Brain microvascular endothelial cell (primary cell): ENCODE data around the gene WWOX.

Source experiments
- DNase-seq: peaks from one replicate; pipeline ENCODE4 v3.0.0-alpha.2; 2020
- H3K27ac ChIP-seq: fragments of 250-450 bp; sonication (Bioruptor Pico); 2 replicates; pipeline ENCODE4 v1.5.1; 2020; ENCODE audit warnings: mild to moderate bottlenecking, moderate library complexity
- H3K27me3 ChIP-seq: fragments of 250-450 bp; sonication (Bioruptor Pico); replicated peaks from 2 replicates; pipeline ENCODE4 v1.5.1; 2020; ENCODE audit warnings: mild to moderate bottlenecking
- H3K36me3 ChIP-seq: fragments of 250-450 bp; sonication (Bioruptor Pico); replicated peaks from 2 replicates; pipeline ENCODE4 v1.5.1; 2020; ENCODE audit warnings: mild to moderate bottlenecking
- H3K4me3 ChIP-seq: 2 replicates; pipeline ENCODE4 v1.5.1; 2011; ENCODE audit warnings: low read depth, mild to moderate bottlenecking, control low read depth, low read length, moderate library complexity
- CTCF ChIP-seq: IDR thresholded peaks from 2 replicates; pipeline ENCODE4 v1.5.1; 2011; ENCODE audit warnings: low read depth, mild to moderate bottlenecking, moderate library complexity, low read length, control low read depth, inconsistent platforms; ENCODE audit errors: missing control alignments
- in situ Hi-C: cut with HindIII; loops from 2 replicates; pipeline ENCODE4 v1.10.0; 2017; ENCODE audit warnings: low sequenced_read_pairs, low pct_ligation_motif_present

WWOX gene

GRCh38 chr16:78931267-78931666 is 831.8 kb downstream of the WWOX start:
- no peak overlapping the region for H3K4me3 ChIP-seq
- no peak overlapping the region for H3K27ac ChIP-seq
- no peaks in the 10 kb centered on the region for H3K27me3 ChIP-seq
- in situ Hi-C loops, result no loop called here
- no peak for DNase-seq
- TF ChIP-seq CTCF, result no peak
- no peaks in the 10 kb centered on the region for H3K36me3 ChIP-seq

DNA sequence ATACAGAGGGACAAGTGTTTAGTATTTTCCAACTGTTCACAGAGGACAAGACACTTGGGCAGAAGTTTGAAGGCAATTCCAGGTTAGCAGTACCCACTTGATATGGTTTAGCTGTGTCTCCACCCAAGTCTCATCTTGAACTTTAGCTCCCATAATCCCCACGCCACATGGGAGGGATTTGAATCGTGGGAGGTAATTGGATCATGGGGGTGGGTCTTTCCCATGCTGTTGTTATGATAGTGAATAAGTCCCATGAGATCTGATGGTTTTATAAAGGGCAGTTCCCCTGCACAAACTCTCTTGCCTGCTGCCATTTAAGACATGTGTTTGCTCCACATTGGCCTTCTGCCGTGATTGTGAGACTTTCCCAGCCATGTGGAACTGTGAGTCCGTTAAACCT is 832.2 kb downstream of the WWOX start:
- Histone ChIP-seq H3K4me3 (no peak overlapping the region), H3K27ac (no peak overlapping the region), H3K36me3 (no peaks in the 10 kb centered on the region), H3K27me3 (no peaks in the 10 kb centered on the region)
- no peak for DNase-seq
- in situ Hi-C loops, result no loop called here
- TF ChIP-seq CTCF, result no peak

- H3K36me3 ChIP-seq, result no peaks in the 10 kb centered on the region
- H3K27ac ChIP-seq, result no peak overlapping the region
- H3K4me3 ChIP-seq, result no peak overlapping the region
- TF ChIP-seq CTCF, result no peak
- DNase-seq, result no peak
- in situ Hi-C loops, result no loop called here
- no peaks in the 10 kb centered on the region for H3K27me3 ChIP-seq
Observed at GRCh38 chr16:78932355-78932943, 833.0 kb downstream of the WWOX start.

- H3K27me3 ChIP-seq, result no peaks in the 10 kb centered on the region
- in situ Hi-C loops, result no loop called here
- H3K27ac ChIP-seq, result no peak overlapping the region
- no peak for DNase-seq
- TF ChIP-seq CTCF, result no peak
- H3K4me3 ChIP-seq, result no peak overlapping the region
- no peaks in the 10 kb centered on the region for H3K36me3 ChIP-seq
Observed at GRCh38 chr16:78936060-78936459, 836.6 kb downstream of the WWOX start.

- Histone ChIP-seq H3K4me3 (no peak overlapping the region), H3K27me3 (no peaks in the 10 kb centered on the region), H3K27ac (no peak overlapping the region), H3K36me3 (no peaks in the 10 kb centered on the region)
- no peak for DNase-seq
- in situ Hi-C loops, result no loop called here
- no peak for TF ChIP-seq CTCF
Observed at GRCh38 chr16:78939597-78939996, 840.1 kb downstream of the WWOX start.

DNA sequence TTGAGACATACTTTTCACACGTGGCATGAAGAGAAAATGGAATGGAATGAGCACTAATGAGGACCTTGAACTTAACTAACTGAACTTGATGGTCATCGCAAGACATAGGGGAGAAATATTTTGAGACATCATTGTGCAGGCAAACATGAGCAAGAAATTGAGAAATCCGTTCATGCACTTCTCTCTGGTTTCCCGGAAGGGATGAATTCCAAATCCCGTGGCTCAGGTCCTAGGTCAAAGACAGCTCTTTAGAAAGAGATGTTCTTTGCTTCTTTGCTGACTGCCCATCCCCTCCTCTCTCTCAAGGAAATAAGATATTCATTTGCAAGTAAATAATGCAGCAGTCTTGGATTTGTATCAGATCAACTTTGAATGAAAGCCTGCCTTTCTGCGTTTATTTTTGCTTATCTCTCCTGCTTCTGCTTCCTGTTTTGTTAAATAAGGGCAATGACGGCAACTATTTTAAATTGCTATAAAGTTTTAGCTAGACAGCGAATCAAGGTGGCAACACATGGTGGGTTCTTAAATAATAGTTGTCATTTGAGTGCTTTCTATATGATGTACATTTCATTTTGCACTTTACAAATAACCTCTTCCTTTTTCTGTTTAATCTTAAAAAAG is 843.3 kb downstream of the WWOX start:
- Histone ChIP-seq H3K36me3 (no peaks in the 10 kb centered on the region), H3K4me3 (no peak overlapping the region), H3K27ac (no peak overlapping the region), H3K27me3 (no peaks in the 10 kb centered on the region)
- in situ Hi-C loops, result no loop called here
- DNase-seq, result no peak
- TF ChIP-seq CTCF, result no peak
